Neural crest cell (in vitro differentiated cells): ENCODE data around the gene OTUD1. TPM values are rescaled to one million over a fixed set of nuclear protein-coding genes. Genes with fewer than 3 reads are reported as not detected.

ENCODE experiments used
- DNase-seq: peaks from one replicate; pipeline ENCODE4 v3.0.0; 2021; ENCODE audit warnings: low read depth, mixed read lengths, low spot score
- H3K27ac Mint-ChIP-seq: one replicate; pipeline ENCODE4 v1.8.0; 2021; ENCODE audit warnings: mild to moderate bottlenecking, mixed read lengths; ENCODE audit not compliant: unreplicated experiment
- H3K27me3 Mint-ChIP-seq: 2 replicates; pipeline ENCODE4 v1.8.0; 2021; ENCODE audit warnings: low read depth, mild to moderate bottlenecking, mixed read lengths
- H3K36me3 Mint-ChIP-seq: 2 replicates; pipeline ENCODE4 v1.8.0; 2021; ENCODE audit warnings: low read depth, mild to moderate bottlenecking, mixed read lengths
- H3K4me1 Mint-ChIP-seq: 2 replicates; pipeline ENCODE4 v1.8.0; 2021; ENCODE audit warnings: mixed read lengths
- H3K4me3 Mint-ChIP-seq: one replicate; pipeline ENCODE4 v1.8.0; 2021; ENCODE audit warnings: mild to moderate bottlenecking, mixed read lengths
- H3K9me3 Mint-ChIP-seq: 2 replicates; pipeline ENCODE4 v1.8.0; 2021; ENCODE audit warnings: mixed read lengths
- total RNA-seq: library from RNA; stranded (reverse); gene quantifications from 2 replicates; pipeline ENCODE4 v1.2.1, GENCODE V29; 2021
- TF ChIP-seq, protein P1 (sequence below): fragments of 200-600 bp; sonication (generic); conservative IDR thresholded peaks from 2 replicates; pipeline ENCODE4 v1.5.0; 2021; ENCODE audit warnings: antibody characterized with exemption, mild to moderate bottlenecking

The OTUD1 gene
- total RNA-seq, 1 donor from 2014 or later = 3.3 TPM

DNA sequence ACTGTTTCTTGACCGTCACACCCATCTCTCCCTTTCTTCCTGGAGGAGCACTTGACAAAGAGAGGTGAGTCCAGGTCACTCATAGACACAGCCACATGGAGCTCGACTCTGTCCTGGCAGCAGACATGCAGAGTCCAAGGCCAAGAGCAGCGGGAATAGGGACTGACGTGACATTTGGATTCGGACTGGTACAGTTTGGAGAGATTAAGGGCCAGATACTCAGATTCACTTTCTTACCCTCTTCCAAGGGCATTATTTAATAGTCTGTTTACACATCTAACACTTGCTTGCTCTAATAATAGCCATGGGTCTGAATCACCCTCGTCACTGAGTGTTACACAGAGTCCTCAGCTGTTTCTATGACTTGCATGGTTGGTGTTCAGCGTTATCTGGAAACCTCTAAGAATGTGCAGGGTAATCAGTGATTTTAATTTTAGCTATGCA, 39.2 kb upstream of the OTUD1 start:
- H3K27ac Mint-ChIP-seq = no peak overlapping the region
- H3K36me3 Mint-ChIP-seq = no peaks in the 10 kb centered on the region
- DNase-seq = no peak

GRCh38 chr10:23402856-23403255, 36.0 kb upstream of the OTUD1 start:
- no peak for DNase-seq
- Mint-ChIP-seq H3K4me3 (no peak overlapping the region), H3K27me3 (no peaks in the 10 kb centered on the region), H3K4me1 (no peaks in the 10 kb centered on the region), H3K9me3 (no peaks in the 10 kb centered on the region), H3K27ac (no peak overlapping the region), H3K36me3 (no peaks in the 10 kb centered on the region)
- TF ChIP-seq, protein P1, sequence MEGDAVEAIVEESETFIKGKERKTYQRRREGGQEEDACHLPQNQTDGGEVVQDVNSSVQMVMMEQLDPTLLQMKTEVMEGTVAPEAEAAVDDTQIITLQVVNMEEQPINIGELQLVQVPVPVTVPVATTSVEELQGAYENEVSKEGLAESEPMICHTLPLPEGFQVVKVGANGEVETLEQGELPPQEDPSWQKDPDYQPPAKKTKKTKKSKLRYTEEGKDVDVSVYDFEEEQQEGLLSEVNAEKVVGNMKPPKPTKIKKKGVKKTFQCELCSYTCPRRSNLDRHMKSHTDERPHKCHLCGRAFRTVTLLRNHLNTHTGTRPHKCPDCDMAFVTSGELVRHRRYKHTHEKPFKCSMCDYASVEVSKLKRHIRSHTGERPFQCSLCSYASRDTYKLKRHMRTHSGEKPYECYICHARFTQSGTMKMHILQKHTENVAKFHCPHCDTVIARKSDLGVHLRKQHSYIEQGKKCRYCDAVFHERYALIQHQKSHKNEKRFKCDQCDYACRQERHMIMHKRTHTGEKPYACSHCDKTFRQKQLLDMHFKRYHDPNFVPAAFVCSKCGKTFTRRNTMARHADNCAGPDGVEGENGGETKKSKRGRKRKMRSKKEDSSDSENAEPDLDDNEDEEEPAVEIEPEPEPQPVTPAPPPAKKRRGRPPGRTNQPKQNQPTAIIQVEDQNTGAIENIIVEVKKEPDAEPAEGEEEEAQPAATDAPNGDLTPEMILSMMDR = no peak

More for the DNA sequence above, 39.2 kb upstream of the OTUD1 start:
- no peaks in the 10 kb centered on the region for H3K9me3 Mint-ChIP-seq
- no peaks in the 10 kb centered on the region for H3K27me3 Mint-ChIP-seq
- TF ChIP-seq, protein P1 = no peak
- no peak overlapping the region for H3K4me3 Mint-ChIP-seq
- H3K4me1 Mint-ChIP-seq = no peaks in the 10 kb centered on the region

DNA sequence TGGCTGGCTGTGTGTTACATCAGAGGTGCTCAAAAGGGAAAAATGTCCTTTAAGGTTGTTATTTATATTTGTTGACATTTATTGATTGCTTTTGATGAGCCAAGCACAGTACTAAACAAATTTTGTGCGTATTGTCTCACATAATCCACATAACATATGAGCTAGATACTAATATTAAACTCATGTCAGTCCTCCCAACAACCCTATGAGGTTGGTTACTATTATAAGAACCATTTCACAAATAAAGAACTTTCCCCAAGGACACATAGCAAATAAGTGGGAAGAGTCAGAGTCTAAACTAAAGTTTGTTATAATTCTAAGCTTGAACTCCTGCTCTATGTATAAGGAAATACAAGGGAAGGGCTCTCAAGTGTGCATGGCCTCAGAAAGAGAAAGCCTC, 35.6 kb upstream of the OTUD1 start:
- Mint-ChIP-seq H3K4me3 (no peak overlapping the region), H3K4me1 (no peaks in the 10 kb centered on the region), H3K36me3 (no peaks in the 10 kb centered on the region), H3K27ac (no peak overlapping the region), H3K9me3 (no peaks in the 10 kb centered on the region), H3K27me3 (no peaks in the 10 kb centered on the region)
- DNase-seq = no peak
- TF ChIP-seq, protein P1 = no peak

- TF ChIP-seq, protein P1 = no peak
- no peaks in the 10 kb centered on the region for H3K36me3 Mint-ChIP-seq
- H3K4me1 Mint-ChIP-seq = no peaks in the 10 kb centered on the region
- H3K27me3 Mint-ChIP-seq = no peaks in the 10 kb centered on the region
- DNase-seq = no peak
- no peaks in the 10 kb centered on the region for H3K9me3 Mint-ChIP-seq
- H3K27ac Mint-ChIP-seq = no peak overlapping the region
- no peak overlapping the region for H3K4me3 Mint-ChIP-seq
Measured at GRCh38 chr10:23403719-23404118, 35.2 kb upstream of the OTUD1 start.

GRCh38 chr10:23404461-23404980, 34.4 kb upstream of the OTUD1 start:
- H3K9me3 Mint-ChIP-seq = no peaks in the 10 kb centered on the region
- TF ChIP-seq, protein P1 = no peak
- no peak overlapping the region for H3K4me3 Mint-ChIP-seq
- H3K36me3 Mint-ChIP-seq = no peaks in the 10 kb centered on the region
- H3K27me3 Mint-ChIP-seq = no peaks in the 10 kb centered on the region
- no peaks in the 10 kb centered on the region for H3K4me1 Mint-ChIP-seq
- no peak overlapping the region for H3K27ac Mint-ChIP-seq
- no peak for DNase-seq
